HCT116 (cell line): ENCODE data around the gene SIRT6. TPM values are rescaled to one million over a fixed set of nuclear protein-coding genes. Genes with fewer than 3 reads are reported as not detected.

Source experiments
- ATAC-seq: fragments of 200-7000 bp; cut with Tn5 transposase; 2 replicates; pipeline ENCODE4 v1.9.1; 2020; ENCODE audit warnings: mild to moderate bottlenecking, moderate library complexity
- BruUV-seq: library from RNA; stranded (reverse); fragments of 400-500 nt; replicated peaks from 2 replicates; lab custom pipeline; 2021; lab: Mats Ljungman, UMichigan
- CTCF ChIA-PET: fragments of 300-600 bp; sonication (Branson Sonifier 250); formaldehyde crosslinking; loops from one replicate; lab custom pipeline; 2021; ENCODE audit warnings: antibody characterized with exemption; lab: Charles Lee
- POLR2A ChIA-PET: fragments of 300-600, 350-600 bp; sonication (Branson Sonifier 250); formaldehyde crosslinking; loops from one replicate; lab custom pipeline; 2021; ENCODE audit warnings: antibody characterized with exemption; lab: Charles Lee
- RAD21 ChIA-PET, 2 experiments: fragments of 300-600 bp; sonication (Branson Sonifier 250); formaldehyde crosslinking; loops; one replicate each; lab custom pipeline; 2023; ENCODE audit warnings: low total read pairs in 2 of 2; ENCODE audit not compliant: uncharacterized antibody in 2 of 2, unreplicated experiment in 2 of 2, low non-redundant PET in 1 of 2; lab: Charles Lee
- DNase-seq: peaks from one replicate; pipeline ENCODE4 v3.0.0-alpha.2; 2010; ENCODE audit warnings: low read depth, low spot score
- H2AFZ ChIP-seq: fragments of 200-600 bp; shearing (Covaris generic), sonication (generic); 2 replicates; pipeline ENCODE4 v1.6.1; 2017; ENCODE audit warnings: low read depth, mixed run types, mixed read lengths, antibody characterized with exemption, low read length; ENCODE audit not compliant: poor library complexity, severe bottlenecking
- H3K27ac ChIP-seq: 2 replicates; pipeline ENCODE4 v1.5.1; 2012; ENCODE audit warnings: low read depth, low read length
- H3K27me3 ChIP-seq: fragments of 200-600 bp; sonication (generic); 2 replicates; pipeline ENCODE4 v1.6.1; 2016; ENCODE audit warnings: mixed run types, low read length, mixed read lengths; ENCODE audit not compliant: insufficient read depth
- H3K36me3 ChIP-seq, 2 experiments: fragments of 200-500 bp in 1 of 2; fragments of 200-600 bp in 1 of 2; sonication (Bioruptor generic) in 1 of 2; sonication (generic) in 1 of 2; 2 replicates each; pipeline versions ENCODE4 v1.5.1 to v1.6.1; 2014 to 2016; ENCODE audit warnings: low read length in 2 of 2, inconsistent platforms in 1 of 2, mixed read lengths in 1 of 2, mixed run types in 1 of 2; ENCODE audit not compliant: insufficient read depth in 2 of 2, control insufficient read depth in 1 of 2
- H3K4me1 ChIP-seq, 2 experiments: fragments of 200-600 bp in 1 of 2; sonication (generic) in 1 of 2; 2 replicates each; pipeline versions ENCODE4 v1.5.1 to v1.6.1; 2012 to 2017; ENCODE audit warnings: low read length in 2 of 2, inconsistent platforms in 1 of 2, mild to moderate bottlenecking in 1 of 2, mixed read lengths in 1 of 2, mixed run types in 1 of 2, moderate library complexity in 1 of 2; ENCODE audit not compliant: insufficient read depth in 2 of 2, control insufficient read depth in 1 of 2
- H3K4me2 ChIP-seq: fragments of 200-600 bp; sonication (generic); 2 replicates; pipeline ENCODE4 v1.6.1; 2017; ENCODE audit warnings: mixed run types, low read length, mixed read lengths
- H3K4me3 ChIP-seq, 2 experiments: fragments of 200-600 bp in 1 of 2; sonication (generic) in 1 of 2; replicated peaks in 1 of 2; 2 replicates each; pipeline ENCODE4 v1.5.1; 2011 to 2016; ENCODE audit warnings: low read length in 2 of 2, control low read depth in 1 of 2, low read depth in 1 of 2, mild to moderate bottlenecking in 1 of 2, mixed read lengths in 1 of 2, mixed run types in 1 of 2
- H3K79me2 ChIP-seq: fragments of 200-600 bp; sonication (generic); 2 replicates; pipeline ENCODE4 v1.6.1; 2017; ENCODE audit warnings: mild to moderate bottlenecking, mixed run types, low read length, moderate library complexity, mixed read lengths; ENCODE audit not compliant: insufficient read depth
- H3K9ac ChIP-seq: fragments of 200-600 bp; sonication (generic); 2 replicates; pipeline ENCODE4 v1.6.1; 2016; ENCODE audit warnings: low read length, mixed read lengths
- H3K9me2 ChIP-seq: fragments of 200-600 bp; sonication (generic), shearing (Covaris generic); 2 replicates; pipeline ENCODE4 v1.6.1; 2017; ENCODE audit warnings: mixed run types, mild to moderate bottlenecking, moderate library complexity; ENCODE audit not compliant: insufficient read depth
- H3K9me3 ChIP-seq, 2 experiments: fragments of 200-500 bp in 1 of 2; fragments of 200-600 bp in 1 of 2; sonication (Bioruptor generic) in 1 of 2; sonication (generic) in 1 of 2; 2 replicates each; pipeline ENCODE4 v1.6.1; 2014 to 2017; ENCODE audit warnings: low read length in 2 of 2, mixed read lengths in 2 of 2, inconsistent platforms in 1 of 2, low read depth in 1 of 2, mild to moderate bottlenecking in 1 of 2, mixed run types in 1 of 2, moderate library complexity in 1 of 2; ENCODE audit not compliant: control insufficient read depth in 1 of 2, insufficient read depth in 1 of 2
- H4K20me1 ChIP-seq: fragments of 200-600 bp; sonication (generic), shearing (Covaris generic); 2 replicates; pipeline ENCODE4 v1.6.1; 2017; ENCODE audit warnings: mixed run types, mild to moderate bottlenecking, moderate library complexity; ENCODE audit not compliant: insufficient read depth
- ATF3 ChIP-seq: IDR thresholded peaks from 2 replicates; pipeline ENCODE4 v1.6.1; 2012
- CTCF ChIP-seq, 3 experiments: fragments of 200-600 bp in 1 of 3; sonication (generic) in 1 of 3; IDR thresholded peaks in 2 of 3; conservative IDR thresholded peaks in 1 of 3; 2 replicates each; pipeline ENCODE4 v1.5.1; 2012 to 2017; ENCODE audit warnings: low read depth in 2 of 3, low read length in 2 of 3, antibody characterized with exemption in 1 of 3, borderline replicate concordance in 1 of 3, control low read depth in 1 of 3, mild to moderate bottlenecking in 1 of 3, mixed read lengths in 1 of 3, mixed run types in 1 of 3, moderate library complexity in 1 of 3; ENCODE audit not compliant: insufficient read depth in 1 of 3
- EZH2phosphoT487 ChIP-seq: fragments of 200-600 bp; IDR thresholded peaks from 2 replicates; pipeline ENCODE4 v1.6.1; 2018; ENCODE audit warnings: antibody characterized with exemption, borderline replicate concordance
- FOSL1 ChIP-seq: IDR thresholded peaks from 2 replicates; pipeline ENCODE4 v1.6.1; 2012; ENCODE audit warnings: low read depth
- MAX ChIP-seq: IDR thresholded peaks from 2 replicates; pipeline ENCODE4 v1.6.1; 2012
- POLR2AphosphoS5 ChIP-seq: IDR thresholded peaks from 2 replicates; pipeline ENCODE4 v1.6.1; 2011; ENCODE audit warnings: mild to moderate bottlenecking, low read depth, low read length, moderate library complexity
- RAD21 ChIP-seq: IDR thresholded peaks from 2 replicates; pipeline ENCODE4 v1.6.1; 2012; ENCODE audit warnings: low read depth, mild to moderate bottlenecking
- SIN3A ChIP-seq: IDR thresholded peaks from 2 replicates; pipeline ENCODE4 v1.6.1; 2012; ENCODE audit warnings: low read depth
- SRF ChIP-seq: IDR thresholded peaks from 2 replicates; pipeline ENCODE4 v1.6.1; 2012; ENCODE audit warnings: low read depth
- TCF7L2 ChIP-seq: IDR thresholded peaks from 2 replicates; pipeline ENCODE4 v1.7.0; 2011; ENCODE audit warnings: borderline replicate concordance, inconsistent platforms; ENCODE audit not compliant: insufficient read depth, insufficient read length; ENCODE audit errors: extremely low read depth
- YY1 ChIP-seq: IDR thresholded peaks from 2 replicates; pipeline ENCODE4 v1.6.1; 2011; ENCODE audit warnings: low read length, low read depth, moderate library complexity, mild to moderate bottlenecking; ENCODE audit not compliant: insufficient replicate concordance; ENCODE audit errors: extremely low read depth
- ZBTB33 ChIP-seq: IDR thresholded peaks from 2 replicates; pipeline ENCODE4 v1.6.1; 2011; ENCODE audit warnings: mild to moderate bottlenecking, low read length, moderate library complexity; ENCODE audit not compliant: insufficient replicate concordance; ENCODE audit errors: extremely low read depth
- intact Hi-C: fragments of 100-400 bp; cut with micrococcal nuclease; formaldehyde crosslinking; loops from 2 replicates; pipeline ENCODE4 v1.10.0; 2022
- total RNA-seq: library from RNA; stranded (reverse); gene quantifications from one replicate; pipeline ENCODE4 v1.2.1, GENCODE V29; 2021; ENCODE audit not compliant: unreplicated experiment

SIRT6 gene
- total RNA-seq, 1 experiment from 2014 or later: 36.3 TPM

GRCh38 chr19:4213116-4213515 lies 30.8 kb upstream of the SIRT6 start:
- no peaks in the 10 kb centered on the region for H3K9me2 ChIP-seq
- no peaks in the 10 kb centered on the region for H3K27me3 ChIP-seq
- CTCF ChIA-PET: interaction anchor here (0.9 kb wide), 1 partner anchor 13 kb away, joined by 3 read pairs; no protein-coding TSS in a partner anchor

More at GRCh38 chr19:4213116-4213515, 30.8 kb upstream of the SIRT6 start:
- intact Hi-C loops: no loop called here
- POLR2A ChIA-PET: no interaction called here
- TF ChIP-seq YY1: no peak
- no peak for TF ChIP-seq ZBTB33
- TF ChIP-seq TCF7L2: no peak
- no peak for TF ChIP-seq POLR2AphosphoS5
- no peak for TF ChIP-seq SIN3A
- no peak for TF ChIP-seq RAD21
- no peak for TF ChIP-seq CTCF (IDR thresholded peaks at IDR 0.05 in 2 of 3, conservative IDR thresholded peaks at IDR 0.05 in 1 of 3; ENCODE audit: borderline replicate concordance in 1 of 3, insufficient read depth in 1 of 3, low read depth in 2 of 3, low read length in 2 of 3)
- TF ChIP-seq SRF: no peak
- no peak for TF ChIP-seq MAX
- no peak for TF ChIP-seq EZH2phosphoT487
- TF ChIP-seq FOSL1: no peak
- no peak for TF ChIP-seq ATF3
- TF ChIP-seq, all 23 proteins: peak for 0
- RAD21 ChIA-PET: no interaction called here
- Histone ChIP-seq H3K4me2 (no peak overlapping the region), H3K9ac (no peak overlapping the region), H3K4me1 (peaks cover 9 to 16% of the 10 kb centered on the region in 2 experiments), H3K36me3 (no peaks in the 10 kb centered on the region), H3K79me2 (no peaks in the 10 kb centered on the region), H3K27ac (no peak overlapping the region), H2AFZ (no peak overlapping the region), H3K4me3 (no peak overlapping the region), H4K20me1 (no peaks in the 10 kb centered on the region), H3K9me3 (no peaks in the 10 kb centered on the region; a peak in 1 of 4 replicates)
- no TSS peak for BruUV-seq
- DNase-seq: no peak
- ATAC-seq: no peak
